Neural progenitor cell (in vitro differentiated cells): ENCODE data around the gene USP48. TPM values are rescaled to one million over a fixed set of nuclear protein-coding genes. Genes with fewer than 3 reads are reported as not detected.

Experiments used
- DNase-seq: peaks from one replicate; pipeline ENCODE4 v3.0.0-alpha.2; 2016; ENCODE audit warnings: low spot score
- H2AFZ ChIP-seq: fragments of 200-600 bp; sonication (generic); replicated peaks from 2 replicates; pipeline ENCODE4 v1.6.1; 2016; ENCODE audit warnings: antibody characterized with exemption
- H3F3A ChIP-seq: fragments of 200-600 bp; sonication (generic); 2 replicates; pipeline ENCODE4 v1.6.1; 2016; ENCODE audit warnings: antibody characterized with exemption, low read depth
- H3K27ac ChIP-seq: fragments of 200-600 bp; sonication (generic); 2 replicates; pipeline ENCODE4 v1.5.1; 2016; ENCODE audit warnings: mild to moderate bottlenecking
- H3K27me3 ChIP-seq: fragments of 200-600 bp; sonication (generic); 2 replicates; pipeline ENCODE4 v1.6.1; 2016; ENCODE audit warnings: mild to moderate bottlenecking, moderate library complexity
- H3K36me3 ChIP-seq: fragments of 200-600 bp; sonication (generic); 2 replicates; pipeline ENCODE4 v1.5.1; 2016
- H3K4me1 ChIP-seq: fragments of 200-600 bp; sonication (generic); 2 replicates; pipeline ENCODE4 v1.6.1; 2016; ENCODE audit warnings: mixed run types
- H3K4me2 ChIP-seq: fragments of 200-600 bp; sonication (generic); 2 replicates; pipeline ENCODE4 v1.6.1; 2016
- H3K4me3 ChIP-seq: fragments of 200-600 bp; sonication (generic); 2 replicates; pipeline ENCODE4 v1.5.1; 2016
- H3K79me2 ChIP-seq: fragments of 200-600 bp; sonication (generic); 2 replicates; pipeline ENCODE4 v1.6.1; 2016; ENCODE audit warnings: low read depth
- H3K9ac ChIP-seq: fragments of 200-600 bp; sonication (generic); 2 replicates; pipeline ENCODE4 v1.6.1; 2016
- H3K9me3 ChIP-seq: fragments of 200-600 bp; sonication (generic); 2 replicates; pipeline ENCODE4 v1.5.1; 2016; ENCODE audit warnings: low read depth
- H4K20me1 ChIP-seq: fragments of 200-600 bp; sonication (generic); 2 replicates; pipeline ENCODE4 v1.6.1; 2016; ENCODE audit warnings: low read depth
- H3K27ac Mint-ChIP-seq: 3 replicates; pipeline ENCODE4 v1.8.0; 2021; ENCODE audit warnings: mixed read lengths
- H3K27me3 Mint-ChIP-seq: 2 replicates; pipeline ENCODE4 v1.8.0; 2022; ENCODE audit warnings: low read depth, mild to moderate bottlenecking, inconsistent platforms, moderate library complexity, mixed read lengths; ENCODE audit not compliant: insufficient read depth
- H3K36me3 Mint-ChIP-seq: 3 replicates; pipeline ENCODE4 v1.8.0; 2021; ENCODE audit warnings: mixed read lengths
- H3K4me1 Mint-ChIP-seq: 3 replicates; pipeline ENCODE4 v1.8.0; 2021; ENCODE audit warnings: mixed read lengths
- H3K4me3 Mint-ChIP-seq: 3 replicates; pipeline ENCODE4 v1.8.0; 2021; ENCODE audit warnings: mild to moderate bottlenecking, moderate library complexity, mixed read lengths
- H3K9me3 Mint-ChIP-seq: 3 replicates; pipeline ENCODE4 v1.8.0; 2020; ENCODE audit warnings: mixed read lengths
- CTCF ChIP-seq: fragments of 200-600 bp; sonication (generic); IDR thresholded peaks from 2 replicates; pipeline ENCODE4 v1.5.1; 2017; ENCODE audit warnings: antibody characterized with exemption, mild to moderate bottlenecking
- EZH2 ChIP-seq: fragments of 200-600 bp; sonication (generic); IDR thresholded peaks from 2 replicates; pipeline ENCODE4 v1.6.1; 2017; ENCODE audit warnings: antibody characterized with exemption, mild to moderate bottlenecking, moderate library complexity
- EZH2phosphoT487 ChIP-seq: fragments of 200-600 bp; sonication (generic); IDR thresholded peaks from 2 replicates; pipeline ENCODE4 v1.6.1; 2017; ENCODE audit warnings: antibody characterized with exemption
- total RNA-seq: library from RNA; depleted of rRNA; stranded (reverse); fragments of >200 nt; gene quantifications from 2 replicates; pipeline ENCODE4 v1.2.3, GENCODE V29; 2015; ENCODE audit warnings: low replicate concordance

USP48 gene
- total RNA-seq, 1 donor from 2014 or later: 50.3 TPM

GRCh38 chr1:21716169-21716568, 66.8 kb downstream of the USP48 start:
- Mint-ChIP-seq H3K36me3 (peaks cover 26% of the 10 kb centered on the region), H3K27ac (no peak overlapping the region), H3K27me3 (peaks cover 2% of the 10 kb centered on the region), H3K4me3 (no peak overlapping the region), H3K4me1 (no peaks in the 10 kb centered on the region), H3K9me3 (no peaks in the 10 kb centered on the region)
- no peaks in the 10 kb centered on the region for H3K79me2 ChIP-seq
- no peak overlapping the region for H3K27ac ChIP-seq
- H3K9ac ChIP-seq: no peak overlapping the region
- H3F3A ChIP-seq: peaks cover 9% of the 10 kb centered on the region
- peaks cover 8% of the 10 kb centered on the region for H4K20me1 ChIP-seq
- H3K4me1 ChIP-seq: peaks cover 7% of the 10 kb centered on the region
- H2AFZ ChIP-seq: no peak overlapping the region
- no peak for DNase-seq
- H3K36me3 ChIP-seq: no peaks in the 10 kb centered on the region
- TF ChIP-seq EZH2phosphoT487: no peak
- no peak for TF ChIP-seq EZH2
- TF ChIP-seq CTCF: no peak
- H3K27me3 ChIP-seq: no peaks in the 10 kb centered on the region
- no peaks in the 10 kb centered on the region for H3K9me3 ChIP-seq
- no peak overlapping the region for H3K4me2 ChIP-seq
- no peak overlapping the region for H3K4me3 ChIP-seq

GRCh38 chr1:21707891-21708290, 75.1 kb downstream of the USP48 start:
- no peak for TF ChIP-seq EZH2phosphoT487
- no peak for TF ChIP-seq CTCF
- TF ChIP-seq EZH2: no peak
- no peaks in the 10 kb centered on the region for H3K27me3 Mint-ChIP-seq
- no peak overlapping the region for H3K4me3 Mint-ChIP-seq
- Histone ChIP-seq H3K27ac (no peak overlapping the region), H3K4me3 (no peak overlapping the region), H3K4me2 (no peak overlapping the region), H3F3A (peaks cover 38% of the 10 kb centered on the region), H4K20me1 (peaks cover 26% of the 10 kb centered on the region), H3K9ac (no peak overlapping the region), H3K27me3 (no peaks in the 10 kb centered on the region), H3K36me3 (no peaks in the 10 kb centered on the region), H3K79me2 (no peaks in the 10 kb centered on the region), H3K4me1 (peaks cover 34% of the 10 kb centered on the region), H2AFZ (no peak overlapping the region), H3K9me3 (no peaks in the 10 kb centered on the region)
- peaks cover 4% of the 10 kb centered on the region for H3K4me1 Mint-ChIP-seq
- H3K36me3 Mint-ChIP-seq: peaks cover 7% of the 10 kb centered on the region
- H3K27ac Mint-ChIP-seq: no peak overlapping the region
- no peak for DNase-seq
- H3K9me3 Mint-ChIP-seq: no peaks in the 10 kb centered on the region

GRCh38 chr1:21707086-21707840, 75.7 kb downstream of the USP48 start:
- Histone ChIP-seq H4K20me1 (peaks cover 26% of the 10 kb centered on the region), H3K36me3 (no peaks in the 10 kb centered on the region), H2AFZ (no peak overlapping the region), H3K4me2 (peak overlapping the region; percentile 47), H3K27me3 (no peaks in the 10 kb centered on the region), H3K9ac (no peak overlapping the region), H3K4me3 (no peak overlapping the region), H3F3A (peaks cover 38% of the 10 kb centered on the region), H3K79me2 (no peaks in the 10 kb centered on the region), H3K27ac (peak overlapping the region; percentile 82), H3K9me3 (no peaks in the 10 kb centered on the region), H3K4me1 (peaks cover 34% of the 10 kb centered on the region)
- H3K4me3 Mint-ChIP-seq: no peak overlapping the region
- H3K36me3 Mint-ChIP-seq: peaks cover 7% of the 10 kb centered on the region
- no peaks in the 10 kb centered on the region for H3K27me3 Mint-ChIP-seq
- no peak overlapping the region for H3K27ac Mint-ChIP-seq
- no peaks in the 10 kb centered on the region for H3K9me3 Mint-ChIP-seq
- no peak for DNase-seq
- peaks cover 4% of the 10 kb centered on the region for H3K4me1 Mint-ChIP-seq
- TF ChIP-seq EZH2: no peak
- TF ChIP-seq EZH2phosphoT487: no peak
- no peak for TF ChIP-seq CTCF
